ENCODE data around the gene AVEN.
"Not testable (repeated sequence)": the region's sequence is repeated elsewhere in the genome, so short reads cannot be mapped to it uniquely, and the experiment has no call there.

Gene AVEN

GRCh38 chr15:33848011-33848410, 191.0 kb downstream of the AVEN start:
- no peak for DNase-seq (ENCODE audit: low read depth in 2 of 2)

DNA sequence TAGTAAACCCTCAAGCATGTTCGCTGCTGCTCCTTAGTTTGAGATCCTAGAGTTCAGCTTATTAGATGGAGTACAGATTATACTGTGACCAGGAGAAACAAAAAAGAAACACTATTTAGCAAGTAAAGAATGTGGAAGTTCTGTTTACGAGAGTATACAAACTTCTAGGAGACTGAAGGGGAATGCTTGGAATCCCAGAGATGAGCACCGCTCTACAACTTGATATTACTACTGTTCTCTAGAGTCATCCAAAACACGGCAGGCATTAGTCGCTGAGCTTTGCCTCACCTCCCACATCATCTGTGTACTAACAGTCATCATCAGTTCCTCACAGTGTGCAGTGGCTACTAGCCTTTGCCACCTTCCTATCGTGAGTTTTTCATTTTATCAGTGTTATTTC, 192.1 kb downstream of the AVEN start:
- DNase-seq (ENCODE audit: low read depth in 2 of 2): no peak

DNA sequence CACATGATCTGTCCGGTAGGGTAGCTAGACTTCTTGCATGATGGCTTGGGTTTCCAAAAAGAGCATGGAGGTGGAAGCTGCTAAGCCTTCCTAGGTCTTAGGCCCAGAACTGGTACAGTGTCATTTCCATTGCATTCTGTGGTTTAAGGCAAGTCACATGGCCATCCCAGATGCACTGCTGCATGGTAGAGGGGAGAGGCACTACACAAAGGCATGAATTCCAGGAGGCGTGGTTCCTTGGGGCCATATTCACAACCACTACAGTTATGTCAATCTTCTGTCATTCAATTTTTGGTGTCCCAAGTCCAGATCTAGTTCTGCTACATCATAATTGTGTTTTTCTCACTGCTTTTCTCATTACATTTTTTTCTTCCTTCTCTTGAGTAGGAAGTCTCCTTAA, 192.9 kb downstream of the AVEN start:
- no peak for DNase-seq (ENCODE audit: low read depth in 2 of 2)

GRCh38 chr15:33844597-33844996, 194.4 kb downstream of the AVEN start:
- DNase-seq (ENCODE audit: low read depth in 2 of 2): no peak

- DNase-seq (ENCODE audit: low read depth in 2 of 2): no peak
These were observed 194.8 kb downstream of the AVEN start for GRCh38 chr15:33844186-33844585.

DNA sequence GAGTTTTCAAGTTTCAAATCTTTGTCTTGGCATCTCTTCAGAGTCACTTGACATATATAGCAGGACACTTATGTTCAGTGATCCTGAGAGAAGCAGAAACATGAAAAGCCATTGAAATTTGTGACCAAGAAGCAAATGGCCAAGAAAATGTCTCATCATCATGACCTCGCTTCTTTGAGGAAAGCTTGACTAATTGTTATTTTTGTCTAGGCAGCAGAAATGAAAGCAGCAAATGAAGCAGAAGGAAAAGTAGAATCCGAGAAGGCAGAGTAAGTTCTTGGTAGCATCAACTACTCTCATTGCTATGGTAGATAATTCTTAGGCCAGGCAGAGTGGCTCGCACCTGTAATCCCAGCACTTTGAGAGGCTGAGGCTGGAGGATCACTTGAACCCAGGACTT, 198.4 kb downstream of the AVEN start:
- DNase-seq (ENCODE audit: low read depth in 2 of 2): no peak

DNA sequence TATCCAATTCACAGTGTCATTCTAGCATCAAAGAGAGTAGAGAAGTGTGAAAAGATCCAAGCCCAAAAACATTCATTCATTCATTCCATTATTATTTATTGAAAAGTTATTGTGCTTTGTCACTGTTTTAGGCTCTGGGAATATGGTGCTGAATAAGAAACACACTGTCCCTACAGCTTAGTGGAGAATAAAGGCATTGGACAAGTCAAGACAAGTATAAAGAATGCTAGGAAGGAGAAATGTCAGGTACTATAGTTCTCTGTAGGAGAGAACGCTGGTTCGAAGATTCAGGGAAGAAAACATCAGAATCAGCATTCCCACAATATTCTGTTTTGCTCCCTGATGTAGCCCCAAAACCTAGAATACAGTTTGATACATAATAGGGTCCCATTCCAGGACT, 199.5 kb downstream of the AVEN start:
- DNase-seq (ENCODE audit: low read depth in 2 of 2): no peak

- DNase-seq (ENCODE audit: low read depth in 2 of 2): no peak
These were observed 201.7 kb downstream of the AVEN start for GRCh38 chr15:33837294-33837693.

GRCh38 chr15:33834892-33835743, 203.9 kb downstream of the AVEN start:
- no peak for DNase-seq (ENCODE audit: low read depth in 2 of 2)

DNA sequence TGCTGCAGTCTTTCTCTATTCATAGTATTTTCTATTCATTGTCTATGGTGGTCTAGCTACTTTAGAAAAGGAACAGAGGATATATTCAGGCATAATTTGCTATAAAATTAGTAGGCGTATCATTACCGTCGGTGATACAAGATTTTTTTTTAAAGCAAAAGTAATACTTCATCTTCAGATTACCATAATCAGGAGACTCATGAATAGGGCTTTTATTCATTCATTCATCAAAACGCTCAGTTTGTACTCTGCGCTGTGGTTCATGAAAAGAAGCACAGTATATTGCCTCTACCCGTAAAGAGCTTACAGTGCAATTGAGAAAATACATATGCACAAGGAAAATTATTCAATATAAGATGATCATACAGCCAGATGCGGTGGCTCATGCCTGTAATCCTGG, 207.4 kb downstream of the AVEN start:
- no peak for DNase-seq (ENCODE audit: low read depth in 2 of 2)

- no peak for DNase-seq (ENCODE audit: low read depth in 2 of 2)
These were observed 208.7 kb downstream of the AVEN start for GRCh38 chr15:33830351-33830750.

GRCh38 chr15:33826201-33826600, 212.8 kb downstream of the AVEN start:
- DNase-seq (ENCODE audit: low read depth in 2 of 2): no peak

- no peak for DNase-seq (ENCODE audit: low read depth in 2 of 2)
These were observed 213.6 kb downstream of the AVEN start for GRCh38 chr15:33825453-33825852.

DNA sequence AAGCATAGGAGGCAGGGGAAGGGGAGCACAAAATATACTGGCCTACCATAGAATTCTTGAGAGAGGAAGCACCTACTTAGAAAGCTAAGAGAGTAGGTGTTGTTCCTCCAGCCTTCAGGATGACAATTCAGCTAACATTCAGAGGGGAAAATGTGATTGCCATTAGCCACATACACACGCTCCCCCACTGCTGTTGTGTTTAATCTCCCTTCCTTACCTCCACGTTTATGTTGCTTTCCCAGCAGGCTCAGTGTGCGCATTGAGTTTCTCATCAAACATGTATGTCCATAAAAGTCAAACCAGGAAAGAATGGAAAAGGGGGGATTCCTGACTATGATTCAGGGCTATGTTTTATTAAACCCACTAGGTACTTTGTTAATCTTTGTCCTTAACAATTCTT, 215.9 kb downstream of the AVEN start:
- no peak for DNase-seq (ENCODE audit: low read depth in 2 of 2)

DNA sequence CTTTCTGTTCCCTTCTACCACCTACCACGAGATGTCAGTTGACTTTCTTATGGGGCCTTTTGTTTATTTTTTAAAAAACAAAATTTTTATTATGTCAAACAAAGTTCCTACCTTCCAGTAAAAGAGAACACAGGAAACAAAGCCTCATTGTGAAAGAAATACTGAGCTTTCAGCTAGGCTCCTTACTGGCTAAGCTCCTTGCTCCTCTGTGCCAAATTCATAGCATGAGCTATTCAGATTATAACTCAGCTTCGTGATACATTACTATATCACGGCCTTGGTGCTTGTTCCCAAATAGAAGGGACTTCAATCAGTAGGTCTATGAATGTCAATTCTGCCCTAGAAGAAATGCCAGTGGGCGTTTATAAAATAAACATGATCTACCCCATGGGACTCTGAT, 216.5 kb downstream of the AVEN start:
- no peak for DNase-seq (ENCODE audit: low read depth in 2 of 2)

GRCh38 chr15:33819499-33819898, 219.5 kb downstream of the AVEN start:
- not testable (repeated sequence) for DNase-seq (ENCODE audit: low read depth in 2 of 2)

Data from stimulated activated CD4-positive, alpha-beta T cell treated with anti-CD3 and anti-CD28 coated beads, Interleukin-12 subunit alpha, Interleukin-12 subunit beta, amount 100 ng/mL, for 24 hours (primary cell).